Measurements from ENCODE around the gene VAV2.

DNA sequence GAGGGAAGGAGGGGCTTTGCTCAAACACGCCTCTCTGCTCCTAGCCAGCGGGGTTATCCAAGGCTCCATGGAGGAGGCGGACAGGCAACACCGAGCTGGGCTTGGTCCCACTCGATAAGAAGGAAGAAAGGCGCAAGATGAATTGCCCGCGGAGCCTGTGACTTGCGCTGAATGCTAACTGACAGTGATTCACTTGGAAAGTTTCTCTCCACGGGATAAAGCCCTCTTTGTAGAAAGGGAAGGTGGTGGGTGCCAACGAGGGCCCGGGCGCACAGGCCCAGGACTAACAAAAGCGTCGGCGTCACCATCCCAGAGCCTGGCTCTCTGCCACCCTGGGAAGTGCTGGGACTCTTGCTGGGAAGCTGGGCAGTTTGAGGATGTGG lies 76.0 kb downstream of the VAV2 start:
- TF ChIP-seq, protein P1, sequence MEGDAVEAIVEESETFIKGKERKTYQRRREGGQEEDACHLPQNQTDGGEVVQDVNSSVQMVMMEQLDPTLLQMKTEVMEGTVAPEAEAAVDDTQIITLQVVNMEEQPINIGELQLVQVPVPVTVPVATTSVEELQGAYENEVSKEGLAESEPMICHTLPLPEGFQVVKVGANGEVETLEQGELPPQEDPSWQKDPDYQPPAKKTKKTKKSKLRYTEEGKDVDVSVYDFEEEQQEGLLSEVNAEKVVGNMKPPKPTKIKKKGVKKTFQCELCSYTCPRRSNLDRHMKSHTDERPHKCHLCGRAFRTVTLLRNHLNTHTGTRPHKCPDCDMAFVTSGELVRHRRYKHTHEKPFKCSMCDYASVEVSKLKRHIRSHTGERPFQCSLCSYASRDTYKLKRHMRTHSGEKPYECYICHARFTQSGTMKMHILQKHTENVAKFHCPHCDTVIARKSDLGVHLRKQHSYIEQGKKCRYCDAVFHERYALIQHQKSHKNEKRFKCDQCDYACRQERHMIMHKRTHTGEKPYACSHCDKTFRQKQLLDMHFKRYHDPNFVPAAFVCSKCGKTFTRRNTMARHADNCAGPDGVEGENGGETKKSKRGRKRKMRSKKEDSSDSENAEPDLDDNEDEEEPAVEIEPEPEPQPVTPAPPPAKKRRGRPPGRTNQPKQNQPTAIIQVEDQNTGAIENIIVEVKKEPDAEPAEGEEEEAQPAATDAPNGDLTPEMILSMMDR (IDR thresholded peaks at IDR 0.05), result no peak
- TF ChIP-seq POLR2A (IDR thresholded peaks at IDR 0.05), result no peak

Measured in adrenal gland (tissue), 5 donors.